Gastroesophageal sphincter (tissue), 3 donors: ENCODE measurements around the gene TJP3.

Source experiments
- EP300 ChIP-seq: sonication (generic); formaldehyde crosslinking; IDR thresholded peaks from one replicate; pipeline ENCODE4 v1.6.1; 2017; ENCODE audit warnings: antibody characterized with exemption, mild to moderate bottlenecking
- POLR2A ChIP-seq, 2 donors: fragments of 450-650 bp; IDR thresholded peaks; one replicate each; pipeline ENCODE4 v1.6.1; 2017; ENCODE audit warnings: antibody characterized with exemption in 2 of 2, mild to moderate bottlenecking in 2 of 2, moderate library complexity in 1 of 2
- POLR2AphosphoS5 ChIP-seq: sonication (generic); formaldehyde crosslinking; IDR thresholded peaks from one replicate; pipeline ENCODE4 v1.6.1; 2017; ENCODE audit warnings: antibody characterized with exemption
- TF ChIP-seq, protein P1 (sequence below), 4 experiments: fragments of 200-600 bp in 2 of 4; fragments of 450-650 bp in 2 of 4; sonication (generic) in 1 of 4; IDR thresholded peaks; one replicate each; pipeline ENCODE4 v1.5.1; 2017 to 2019; ENCODE audit warnings: antibody characterized with exemption in 4 of 4, mild to moderate bottlenecking in 2 of 4, moderate library complexity in 2 of 4

DNA sequence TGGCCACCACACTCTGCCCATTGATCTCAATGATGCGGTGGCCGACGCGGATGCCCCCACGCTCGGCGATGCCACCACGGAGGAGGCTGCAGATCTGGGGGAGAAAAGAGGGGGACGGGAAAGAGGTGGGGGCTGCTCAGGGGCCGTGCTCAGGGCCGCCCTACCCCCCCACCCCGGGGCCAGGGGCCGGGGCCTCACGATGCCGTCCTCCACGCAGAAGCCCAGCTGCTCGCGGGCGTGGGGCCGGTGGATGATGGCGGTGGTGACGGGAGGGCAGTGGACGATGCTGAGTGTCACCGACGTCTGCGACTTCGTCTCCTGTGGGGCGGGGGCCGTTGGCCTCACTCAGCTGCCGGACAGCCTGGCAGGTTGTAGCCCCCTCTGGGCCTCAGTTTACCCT is 43.1 kb downstream of the TJP3 start:
- TF ChIP-seq, protein P1, sequence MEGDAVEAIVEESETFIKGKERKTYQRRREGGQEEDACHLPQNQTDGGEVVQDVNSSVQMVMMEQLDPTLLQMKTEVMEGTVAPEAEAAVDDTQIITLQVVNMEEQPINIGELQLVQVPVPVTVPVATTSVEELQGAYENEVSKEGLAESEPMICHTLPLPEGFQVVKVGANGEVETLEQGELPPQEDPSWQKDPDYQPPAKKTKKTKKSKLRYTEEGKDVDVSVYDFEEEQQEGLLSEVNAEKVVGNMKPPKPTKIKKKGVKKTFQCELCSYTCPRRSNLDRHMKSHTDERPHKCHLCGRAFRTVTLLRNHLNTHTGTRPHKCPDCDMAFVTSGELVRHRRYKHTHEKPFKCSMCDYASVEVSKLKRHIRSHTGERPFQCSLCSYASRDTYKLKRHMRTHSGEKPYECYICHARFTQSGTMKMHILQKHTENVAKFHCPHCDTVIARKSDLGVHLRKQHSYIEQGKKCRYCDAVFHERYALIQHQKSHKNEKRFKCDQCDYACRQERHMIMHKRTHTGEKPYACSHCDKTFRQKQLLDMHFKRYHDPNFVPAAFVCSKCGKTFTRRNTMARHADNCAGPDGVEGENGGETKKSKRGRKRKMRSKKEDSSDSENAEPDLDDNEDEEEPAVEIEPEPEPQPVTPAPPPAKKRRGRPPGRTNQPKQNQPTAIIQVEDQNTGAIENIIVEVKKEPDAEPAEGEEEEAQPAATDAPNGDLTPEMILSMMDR (IDR thresholded peaks at IDR 0.05): no peak
- TF ChIP-seq POLR2A (IDR thresholded peaks at IDR 0.05) (no peak), POLR2AphosphoS5 (no peak), EP300 (no peak)
